Astrocyte (in vitro differentiated cells and primary cell): ENCODE results near the gene TRPM8.

Experiments used
- CTCF ChIP-seq: IDR thresholded peaks from 2 replicates; pipeline ENCODE4 v1.5.1; 2011; ENCODE audit warnings: low read depth, mild to moderate bottlenecking, inconsistent platforms, low read length, moderate library complexity; ENCODE audit not compliant: insufficient read depth
- EZH2 ChIP-seq: IDR thresholded peaks from 2 replicates; pipeline ENCODE4 v1.6.1; 2012; ENCODE audit warnings: mild to moderate bottlenecking, low read length, inconsistent platforms; ENCODE audit not compliant: insufficient read depth

- no peak for TF ChIP-seq CTCF
- no peak for TF ChIP-seq EZH2
Observed at GRCh38 chr2:233960203-233960602, 43.0 kb downstream of the TRPM8 start.
